ENCODE data around the gene CXCL5. TPM values are rescaled to one million over a fixed set of nuclear protein-coding genes. Genes with fewer than 3 reads are reported as not detected.

The CXCL5 gene
- total and polyA plus RNA-seq, 2 of the 13 experiments (the other 11 are each of a cell fraction or from before 2014, with no cell fraction given): not detected

- intact Hi-C loops (cut with micrococcal nuclease; ENCODE audit: unreplicated experiment) (no loop called here), in situ Hi-C loops (cut with HindIII; ENCODE audit: extremely low pct_ligation_motif_present, low pct_unique_long_range_greater_than_20kb) (no loop called here)
- Histone ChIP-seq H3K9ac (ENCODE audit: insufficient read depth, low read depth, low read length) (no peak overlapping the region), H3K4me2 (ENCODE audit: low read depth, low read length) (no peak overlapping the region), H3K79me2 (ENCODE audit: insufficient read depth, low read length) (no peaks in the 10 kb centered on the region), H3K4me1 (ENCODE audit: insufficient read depth, low read length) (no peaks in the 10 kb centered on the region), H3K36me3 (replicated peaks in 1 of 2; ENCODE audit: control insufficient read depth in 1 of 2, insufficient read depth in 2 of 2, low read length in 2 of 2) (no peaks in the 10 kb centered on the region), H4K20me1 (ENCODE audit: insufficient read depth, low read length) (no peaks in the 10 kb centered on the region), H3K4me3 (replicated peaks in 1 of 3; ENCODE audit: insufficient read depth in 1 of 3, low read depth in 2 of 3, low read length in 3 of 3) (no peak overlapping the region), H3K9me3 (ENCODE audit: low read length) (no peaks in the 10 kb centered on the region), H3K27me3 (ENCODE audit: control insufficient read depth in 1 of 2, insufficient read depth in 2 of 2, low read length in 2 of 2) (peaks cover 3 to 8% of the 10 kb centered on the region in 2 experiments; a peak in 3 of 5 replicates), H3K27ac (ENCODE audit: extremely low read length, insufficient read depth, low read length) (no peak overlapping the region), H2AFZ (ENCODE audit: low read length) (no peak overlapping the region)
- BruUV-seq (replicated peaks): no TSS peak
- DNase-seq (ENCODE audit: low spot score): no peak
- no peak for ATAC-seq
- CTCF ChIA-PET (ENCODE audit: low intra/inter-chr PET ratio, low total read pairs): no interaction called here
- no peak for FAIRE-seq
- POLR2A ChIA-PET: no interaction called here
- TF ChIP-seq ZNF660 (CRISPR knock-in tag; IDR thresholded peaks at IDR 0.05; ENCODE audit: borderline replicate concordance, low read depth) (no peak), NRL (CRISPR knock-in tag; IDR thresholded peaks at IDR 0.05; ENCODE audit: borderline replicate concordance) (no peak), RNF2 (conservative IDR thresholded peaks at IDR 0.05; ENCODE audit: low read depth) (no peak), ZNF567 (CRISPR knock-in tag; IDR thresholded peaks at IDR 0.05; ENCODE audit: borderline replicate concordance) (no peak), SMARCC2 (IDR thresholded peaks at IDR 0.05) (no peak), ZFP82 (CRISPR knock-in tag; IDR thresholded peaks at IDR 0.05; ENCODE audit: borderline replicate concordance) (no peak), ZNF580 (CRISPR knock-in tag; IDR thresholded peaks at IDR 0.05; ENCODE audit: borderline replicate concordance, low read depth) (no peak), GABPA (IDR thresholded peaks at IDR 0.05; ENCODE audit: low read depth, low read length) (no peak), GABPA (CRISPR knock-in tag; IDR thresholded peaks at IDR 0.05; ENCODE audit: low read depth) (no peak), HDAC2 (CRISPR knock-in tag; IDR thresholded peaks at IDR 0.05) (no peak), TEAD2 (CRISPR knock-in tag; IDR thresholded peaks at IDR 0.05) (no peak), FOSL1 (CRISPR knock-in tag; IDR thresholded peaks at IDR 0.05; ENCODE audit: borderline replicate concordance) (no peak), EED (CRISPR knock-in tag; IDR thresholded peaks at IDR 0.05) (no peak)
- TF ChIP-seq, protein P1, sequence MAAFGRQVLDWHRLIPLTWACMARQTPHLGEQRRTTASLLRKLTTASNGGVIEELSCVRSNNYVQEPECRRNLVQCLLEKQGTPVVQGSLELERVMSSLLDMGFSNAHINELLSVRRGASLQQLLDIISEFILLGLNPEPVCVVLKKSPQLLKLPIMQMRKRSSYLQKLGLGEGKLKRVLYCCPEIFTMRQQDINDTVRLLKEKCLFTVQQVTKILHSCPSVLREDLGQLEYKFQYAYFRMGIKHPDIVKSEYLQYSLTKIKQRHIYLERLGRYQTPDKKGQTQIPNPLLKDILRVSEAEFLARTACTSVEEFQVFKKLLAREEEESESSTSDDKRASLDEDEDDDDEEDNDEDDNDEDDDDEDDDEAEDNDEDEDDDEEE (CRISPR knock-in tag; IDR thresholded peaks at IDR 0.05): no peak
- TF ChIP-seq, protein P2, sequence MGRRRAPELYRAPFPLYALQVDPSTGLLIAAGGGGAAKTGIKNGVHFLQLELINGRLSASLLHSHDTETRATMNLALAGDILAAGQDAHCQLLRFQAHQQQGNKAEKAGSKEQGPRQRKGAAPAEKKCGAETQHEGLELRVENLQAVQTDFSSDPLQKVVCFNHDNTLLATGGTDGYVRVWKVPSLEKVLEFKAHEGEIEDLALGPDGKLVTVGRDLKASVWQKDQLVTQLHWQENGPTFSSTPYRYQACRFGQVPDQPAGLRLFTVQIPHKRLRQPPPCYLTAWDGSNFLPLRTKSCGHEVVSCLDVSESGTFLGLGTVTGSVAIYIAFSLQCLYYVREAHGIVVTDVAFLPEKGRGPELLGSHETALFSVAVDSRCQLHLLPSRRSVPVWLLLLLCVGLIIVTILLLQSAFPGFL (CRISPR knock-in tag; IDR thresholded peaks at IDR 0.05): no peak
These were observed 19.6 kb downstream of the CXCL5 start for GRCh38 chr4:73978886-73979285.
